GM15510 (cell line): Measurements from ENCODE around the gene PRSS53.
A peak's percentile ranks its signal among the peaks of the same experiment; 100 is the strongest.

Source experiments
- POLR2A ChIP-seq: IDR thresholded peaks from 3 replicates; pipeline ENCODE4 v1.6.1; 2011; ENCODE audit warnings: borderline replicate concordance; ENCODE audit not compliant: insufficient read length; ENCODE audit errors: extremely low read depth

The PRSS53 gene

GRCh38 chr16:31076319-31076718 lies 12.4 kb downstream of the PRSS53 start:
- TF ChIP-seq POLR2A, result no peak

GRCh38 chr16:31074814-31075183 lies 13.9 kb downstream of the PRSS53 start:
- no peak for TF ChIP-seq POLR2A

- peak; percentile 86 for TF ChIP-seq POLR2A
Observed at GRCh38 chr16:31073970-31074813, 14.6 kb downstream of the PRSS53 start, which contains the start of the genes ZNF646 and ZNF668. TSS of gene ZNF646 (plus strand) at chr16:31074422. CDS start at chr16:31076325, 1,903 bp downstream. TSS of gene ZNF668 (minus strand) at chr16:31074240. CDS start at chr16:31064459, 9,781 bp downstream.

GRCh38 chr16:31073142-31073969 lies 15.4 kb downstream of the PRSS53 start:
- TF ChIP-seq POLR2A, result peak; percentile 49

- no peak for TF ChIP-seq POLR2A
Observed at GRCh38 chr16:31072540-31073141, 16.1 kb downstream of the PRSS53 start.

- no peak for TF ChIP-seq POLR2A
Observed at GRCh38 chr16:31071861-31072260, 16.9 kb downstream of the PRSS53 start.

- no peak for TF ChIP-seq POLR2A
Observed at GRCh38 chr16:31067342-31067741, 21.4 kb downstream of the PRSS53 start.

- TF ChIP-seq POLR2A, result no peak
Observed at GRCh38 chr16:31064882-31065461, 23.8 kb downstream of the PRSS53 start.

GRCh38 chr16:31063843-31064611 lies 24.7 kb downstream of the PRSS53 start:
- no peak for TF ChIP-seq POLR2A

GRCh38 chr16:31063495-31063842 lies 25.3 kb downstream of the PRSS53 start:
- no peak for TF ChIP-seq POLR2A

- no peak for TF ChIP-seq POLR2A
Observed at GRCh38 chr16:31061813-31062440, 26.8 kb downstream of the PRSS53 start.

- TF ChIP-seq POLR2A, result no peak
Observed at GRCh38 chr16:31061126-31061812, 27.5 kb downstream of the PRSS53 start.

GRCh38 chr16:31055613-31056012 lies 33.1 kb downstream of the PRSS53 start:
- no peak for TF ChIP-seq POLR2A
